ENCODE data around the gene ATOSB.

Gene ATOSB

DNA sequence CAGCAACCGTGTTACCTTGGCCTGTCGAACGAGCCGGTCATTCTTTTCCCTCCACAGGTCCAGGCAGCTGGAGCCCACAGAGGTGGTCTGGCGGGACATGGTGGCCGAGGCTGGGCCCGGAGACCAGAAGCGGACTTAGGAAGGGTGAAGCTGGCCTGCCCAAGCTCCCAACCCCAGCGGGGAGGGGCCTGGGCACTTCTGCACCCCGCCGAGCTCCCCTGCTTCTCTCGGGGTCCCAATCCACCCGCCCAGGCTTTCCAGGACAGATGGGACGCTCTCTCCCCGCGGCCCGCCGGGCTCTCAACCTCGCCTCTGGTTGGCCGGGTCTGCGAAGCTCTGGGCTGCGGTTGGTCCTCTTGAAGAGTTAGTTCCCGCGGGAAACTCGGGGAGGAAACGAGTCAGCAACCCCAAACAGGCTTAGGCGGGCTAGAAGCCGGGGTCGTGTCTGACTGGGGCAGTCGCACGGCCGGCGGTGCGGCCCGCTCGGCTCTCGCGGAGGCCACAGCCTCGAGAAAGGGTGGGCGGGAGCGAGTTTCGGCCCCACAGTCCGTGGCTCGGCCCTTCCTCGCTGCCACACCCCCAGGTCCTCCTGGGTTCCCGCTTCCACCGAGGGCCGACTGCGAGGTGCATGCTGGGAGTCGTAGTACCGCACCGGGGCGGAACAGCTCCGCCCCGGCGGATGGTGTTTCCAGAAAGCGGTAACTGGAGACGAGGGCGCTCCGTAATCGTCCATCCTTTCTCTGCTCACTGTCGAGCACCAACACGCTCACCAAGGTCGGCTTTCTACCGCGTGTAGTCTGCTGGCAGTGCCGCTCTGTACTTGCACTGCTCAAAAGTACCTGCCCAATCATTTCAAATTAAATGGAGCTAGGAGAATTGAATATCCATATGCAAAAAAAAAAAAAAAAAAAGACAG, 36.0 kb downstream of the ATOSB start, which contains the start of gene FANCG:
FANCG (minus strand) TSS at position 517 of the 916 bp plus-strand sequence; CDS start at position 99, 418 bp downstream.
- DNase-seq (ENCODE audit: low spot score), result peak; percentile 79

DNA sequence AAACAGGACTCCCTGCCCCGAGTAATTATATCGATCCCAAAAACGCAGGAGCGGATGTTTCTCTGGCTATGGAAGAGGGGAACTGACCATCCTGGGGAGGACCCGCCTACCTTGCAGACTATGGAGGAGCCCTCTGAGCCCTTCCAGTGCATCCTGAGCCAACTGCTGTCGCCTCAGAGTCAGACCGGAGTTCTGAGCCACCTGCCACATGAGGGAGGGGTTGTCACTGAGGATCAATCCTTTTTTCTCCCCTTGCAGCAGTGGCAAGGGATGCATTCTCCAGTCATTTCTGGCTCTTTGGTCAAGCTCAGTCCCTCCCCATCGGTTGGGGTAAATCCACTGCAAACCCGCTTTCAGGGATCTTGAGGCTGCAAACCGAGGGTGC, 36.6 kb downstream of the ATOSB start:
- DNase-seq (ENCODE audit: low spot score), result no peak

DNA sequence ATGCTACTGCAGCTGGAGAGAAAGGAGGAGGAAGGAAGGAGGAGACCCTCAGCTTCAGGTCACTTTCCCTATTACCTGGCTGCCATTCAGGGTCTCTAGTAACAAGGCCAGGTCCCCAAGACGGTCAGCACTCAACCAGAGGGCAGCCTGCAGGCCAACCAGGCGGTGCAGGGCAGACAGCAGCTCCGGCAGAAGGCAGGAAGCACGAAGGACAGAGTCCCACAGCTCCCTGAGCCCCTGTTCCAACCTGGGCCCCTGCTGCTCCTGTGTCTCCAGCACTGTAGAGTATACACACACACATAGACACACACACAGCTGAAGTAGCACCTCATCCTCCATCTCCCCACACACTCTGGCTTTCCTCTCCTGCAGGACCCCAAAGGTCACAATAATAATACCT, 37.6 kb downstream of the ATOSB start:
- DNase-seq (ENCODE audit: low spot score), result no peak

DNA sequence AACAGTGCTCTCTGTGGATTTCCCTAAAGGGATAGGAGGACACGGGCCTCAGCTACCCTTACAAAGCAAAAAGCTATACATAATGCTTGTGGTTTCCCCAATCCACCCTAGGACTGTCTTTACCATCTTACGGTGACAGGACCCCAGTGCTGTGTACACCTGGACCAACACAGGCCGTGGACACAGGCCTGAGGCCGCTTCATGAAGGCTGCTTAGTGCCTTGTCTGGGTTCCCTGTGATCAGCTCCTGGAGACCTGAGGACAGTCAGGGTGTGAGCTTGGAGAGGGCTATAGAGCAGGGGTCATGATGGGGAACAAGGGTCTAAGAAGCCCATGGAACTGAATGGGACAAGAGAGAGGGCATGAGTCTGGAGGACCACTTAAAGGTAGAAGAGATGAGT, 38.8 kb downstream of the ATOSB start:
- DNase-seq (ENCODE audit: low spot score), result no peak

DNA sequence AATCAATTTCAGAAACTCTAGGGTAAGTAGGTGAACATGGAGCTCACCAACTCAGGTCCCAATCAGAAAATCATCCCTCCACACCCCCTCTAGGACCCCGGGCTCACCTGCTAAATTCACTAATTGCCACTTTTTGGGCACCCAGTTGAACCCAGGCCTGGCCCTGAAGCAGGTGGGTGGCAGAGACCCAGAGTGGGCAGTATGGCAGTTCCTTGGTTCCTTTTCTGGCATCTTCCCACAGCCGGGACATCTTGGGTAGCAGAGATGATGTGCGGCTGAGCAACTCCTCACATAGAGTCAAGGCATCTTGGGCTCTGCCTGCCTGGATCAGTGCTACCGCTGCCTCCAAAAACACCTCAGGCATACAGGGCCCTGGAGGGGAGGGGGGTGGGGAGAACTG, 40.3 kb downstream of the ATOSB start:
- DNase-seq (ENCODE audit: low spot score), result no peak

DNA sequence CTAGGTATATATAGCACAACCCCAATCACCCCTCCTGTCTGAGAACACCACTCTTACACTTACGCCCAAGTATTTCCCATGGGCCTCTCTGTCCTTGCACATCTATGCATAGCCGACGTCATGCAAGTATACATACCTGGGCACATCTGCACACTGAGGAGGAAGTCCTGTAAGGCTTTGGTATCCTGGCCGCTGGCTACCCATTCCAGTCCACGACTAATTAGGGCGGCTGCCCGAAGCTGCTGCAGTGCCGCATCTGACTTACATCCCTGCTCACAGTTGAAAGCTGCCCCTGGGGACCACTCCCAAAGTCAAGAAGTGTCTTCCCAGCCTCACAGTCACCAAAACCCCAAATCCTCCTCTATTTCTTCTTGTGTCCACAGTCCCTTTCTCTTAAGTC, 40.9 kb downstream of the ATOSB start:
- DNase-seq (ENCODE audit: low spot score), result no peak

DNA sequence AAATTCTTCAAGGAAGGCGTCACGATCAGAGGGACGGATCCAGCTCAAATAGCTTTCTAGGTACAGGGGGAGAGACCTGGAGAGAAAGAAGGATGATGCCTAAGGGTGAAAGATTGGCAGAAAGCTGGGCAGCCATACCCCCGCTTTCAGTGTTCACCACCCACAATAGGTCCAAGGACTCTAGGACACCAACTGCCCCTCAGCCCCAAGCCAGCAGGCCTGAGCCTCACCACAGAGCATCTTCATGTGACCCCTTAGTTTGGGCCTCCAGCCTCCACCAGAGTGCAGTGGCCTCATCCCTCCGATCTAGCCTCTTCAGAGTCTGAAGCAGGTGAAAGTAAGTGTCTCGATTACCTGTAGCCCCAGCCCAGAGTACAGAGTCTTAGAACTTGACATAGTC, 41.5 kb downstream of the ATOSB start:
- no peak for DNase-seq (ENCODE audit: low spot score)

DNA sequence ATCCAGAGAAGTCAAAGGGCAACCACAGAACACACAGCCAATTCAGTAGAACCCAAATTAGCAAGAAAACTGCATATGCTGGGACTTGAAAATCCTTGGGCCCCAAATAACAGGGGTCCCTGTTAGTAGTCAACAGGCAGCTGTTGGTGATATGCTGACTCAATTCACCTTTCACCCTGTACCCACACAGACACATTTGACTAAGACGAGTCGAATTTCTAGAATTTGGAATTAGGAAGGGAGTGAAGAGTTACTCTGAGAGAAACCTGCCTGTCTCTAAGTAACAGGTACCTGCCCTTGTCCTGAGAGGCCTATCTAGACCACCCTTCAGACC, 42.4 kb downstream of the ATOSB start:
- no peak for DNase-seq (ENCODE audit: low spot score)

DNA sequence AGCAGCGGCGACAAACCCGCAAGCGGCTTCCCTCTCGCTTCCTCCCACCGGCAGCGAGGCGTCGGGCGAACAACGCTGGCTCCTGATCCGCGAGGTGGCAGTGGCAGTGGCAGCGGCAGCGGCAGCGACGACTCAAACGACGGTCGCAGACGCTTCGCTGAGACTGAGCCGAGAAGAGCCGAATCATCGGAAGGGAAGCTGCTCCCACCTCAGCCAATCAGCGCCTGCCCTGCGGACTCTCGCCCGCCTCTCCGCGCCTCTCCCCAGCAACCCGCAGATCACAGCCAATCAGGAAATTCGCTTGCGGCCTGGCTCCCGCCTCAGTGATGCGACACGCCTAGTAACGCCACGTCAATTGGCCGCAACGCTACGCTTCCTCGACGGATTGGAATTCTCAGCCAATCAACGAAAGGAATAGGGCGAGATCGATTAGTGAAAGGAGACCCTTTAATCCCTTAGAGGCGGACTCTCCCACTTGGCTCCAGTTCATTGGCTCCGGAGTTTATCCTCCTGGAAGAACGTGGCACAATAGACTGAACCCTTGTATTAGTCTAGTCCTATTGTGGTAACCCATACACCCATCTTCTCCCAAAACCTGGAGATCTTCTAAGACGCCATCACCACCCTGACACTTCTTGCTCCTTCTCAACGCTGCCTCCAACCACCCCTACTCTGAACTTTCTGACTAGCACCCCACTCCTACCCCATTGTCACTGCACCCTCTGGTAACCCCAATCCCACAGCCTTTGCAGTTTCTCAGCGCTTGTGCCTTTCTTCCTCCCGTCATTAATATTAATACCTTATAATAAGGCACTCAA, 43.0 kb downstream of the ATOSB start, which contains the start of gene VCP:
VCP (minus strand) TSS at position 165 of the 818 bp plus-strand sequence. CDS start 272 bp downstream, outside the sequence.
- DNase-seq (ENCODE audit: low spot score), result peak; percentile 99

DNA sequence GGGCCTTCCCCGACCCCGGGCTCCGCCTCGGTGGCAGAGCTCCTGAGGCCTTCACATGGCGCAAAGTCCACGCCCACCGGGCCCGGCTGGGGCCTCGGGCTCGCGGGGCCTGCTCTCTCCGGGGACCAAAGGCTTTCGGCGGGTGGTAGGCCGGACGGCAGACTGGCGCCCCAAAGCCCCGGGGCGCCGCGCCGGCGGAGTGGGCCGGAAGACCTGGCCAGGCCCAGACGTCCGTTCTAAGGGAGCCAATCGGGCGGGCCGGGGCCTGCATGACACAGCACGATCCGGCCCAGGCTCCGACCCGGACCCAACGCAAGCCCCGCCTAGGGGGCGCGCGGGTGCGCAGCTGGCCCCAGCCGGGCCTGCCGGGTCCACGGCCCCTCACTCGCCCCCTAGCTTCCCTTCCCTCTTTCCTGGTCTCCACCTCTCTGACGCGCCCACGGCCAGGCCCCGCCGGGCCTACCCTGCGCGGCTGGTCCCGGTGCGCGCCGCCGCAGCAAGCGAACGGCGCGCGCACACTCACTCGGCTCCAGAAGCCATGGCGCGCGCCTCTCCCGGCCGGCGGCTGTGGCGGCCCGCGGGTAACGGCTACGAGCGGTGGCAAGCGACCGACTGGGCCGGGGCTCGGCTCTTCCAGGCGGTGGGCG, 43.7 kb downstream of the ATOSB start:
- DNase-seq (ENCODE audit: low spot score), result peak; percentile 61

DNA sequence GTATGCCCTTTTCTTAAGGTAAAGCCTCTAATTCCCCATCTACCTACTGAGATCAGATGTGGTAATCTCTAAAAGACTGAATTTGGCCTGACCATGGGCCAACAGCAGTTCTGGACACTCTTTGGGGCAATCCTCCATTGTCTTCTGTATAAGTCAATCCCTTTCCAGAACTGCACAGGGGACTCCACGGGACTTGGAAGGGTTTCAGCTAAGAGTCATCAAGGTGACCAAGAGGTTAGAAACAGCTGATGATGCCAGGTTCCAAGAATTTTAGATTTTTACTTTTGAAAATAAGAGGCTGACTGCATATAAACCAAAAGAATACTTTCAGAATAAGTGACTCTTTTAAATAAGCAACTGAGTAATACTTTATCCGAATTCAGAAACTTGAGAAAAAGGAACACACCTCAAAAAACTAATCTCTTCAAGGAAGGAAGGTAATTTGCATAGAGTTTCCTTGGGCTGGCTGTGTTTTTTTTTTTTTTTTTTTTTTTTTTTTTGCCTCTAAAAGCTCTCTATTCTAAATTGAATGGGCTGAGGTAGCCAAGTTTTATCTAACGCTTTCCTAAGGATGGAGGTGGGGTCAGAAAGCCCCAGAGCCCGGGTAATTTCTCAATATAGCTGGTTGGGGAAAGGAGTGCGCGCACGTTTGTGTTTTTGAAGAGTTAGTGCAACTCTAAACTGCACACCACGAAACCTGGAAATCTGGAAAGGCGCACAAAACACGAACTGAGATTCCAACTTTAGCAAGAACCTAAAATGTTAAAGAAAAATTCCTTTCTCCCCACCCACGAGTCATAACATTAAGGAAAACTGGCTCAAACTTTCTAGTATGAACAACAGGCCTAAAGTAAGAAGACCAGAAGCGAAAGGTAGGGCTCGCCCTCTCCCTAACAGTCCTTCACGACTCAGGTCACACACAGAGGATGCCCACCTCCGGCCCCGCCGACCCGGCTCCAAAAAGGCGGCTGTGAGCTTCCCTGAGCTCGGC, 44.5 kb downstream of the ATOSB start:
- DNase-seq (ENCODE audit: low spot score), result no peak

DNA sequence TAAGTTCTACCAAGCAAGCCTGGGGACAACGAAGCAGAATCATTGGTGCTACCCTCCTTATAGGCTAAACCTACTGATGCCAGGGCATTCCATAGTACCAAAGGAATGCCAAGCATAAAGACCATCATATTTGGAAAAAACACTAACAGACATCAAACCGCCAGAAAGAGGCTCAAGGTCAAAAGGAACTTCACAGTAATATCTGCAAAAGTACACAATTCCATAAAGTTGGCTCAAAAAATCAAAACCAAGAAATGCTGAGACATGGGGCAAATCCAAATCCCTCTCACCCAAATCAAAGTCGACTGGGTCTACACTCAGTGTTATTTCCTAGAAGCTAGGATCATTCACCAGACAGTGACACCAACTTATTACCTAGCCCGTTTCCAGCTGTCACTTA, 46.6 kb downstream of the ATOSB start:
- no peak for DNase-seq (ENCODE audit: low spot score)

DNA sequence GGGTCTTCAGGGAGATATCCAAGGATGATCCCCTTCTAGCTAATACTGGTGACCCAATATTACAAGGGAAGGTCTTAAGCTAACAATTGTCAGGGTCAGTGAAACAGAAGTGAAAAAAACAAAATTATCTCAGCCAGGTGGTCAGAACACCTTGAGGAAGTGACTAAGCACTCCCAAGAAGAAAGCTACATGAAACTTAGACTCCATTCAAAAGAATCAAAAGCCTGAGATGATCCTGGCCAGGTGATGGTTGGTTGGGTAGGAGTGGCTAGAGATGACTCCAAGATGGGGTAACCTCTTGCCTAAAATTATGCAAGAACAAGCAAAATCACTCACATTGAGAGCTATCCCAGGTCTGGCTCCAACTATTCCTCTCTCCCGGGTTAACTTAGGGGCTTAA, 48.6 kb downstream of the ATOSB start:
- no peak for DNase-seq (ENCODE audit: low spot score)

DNA sequence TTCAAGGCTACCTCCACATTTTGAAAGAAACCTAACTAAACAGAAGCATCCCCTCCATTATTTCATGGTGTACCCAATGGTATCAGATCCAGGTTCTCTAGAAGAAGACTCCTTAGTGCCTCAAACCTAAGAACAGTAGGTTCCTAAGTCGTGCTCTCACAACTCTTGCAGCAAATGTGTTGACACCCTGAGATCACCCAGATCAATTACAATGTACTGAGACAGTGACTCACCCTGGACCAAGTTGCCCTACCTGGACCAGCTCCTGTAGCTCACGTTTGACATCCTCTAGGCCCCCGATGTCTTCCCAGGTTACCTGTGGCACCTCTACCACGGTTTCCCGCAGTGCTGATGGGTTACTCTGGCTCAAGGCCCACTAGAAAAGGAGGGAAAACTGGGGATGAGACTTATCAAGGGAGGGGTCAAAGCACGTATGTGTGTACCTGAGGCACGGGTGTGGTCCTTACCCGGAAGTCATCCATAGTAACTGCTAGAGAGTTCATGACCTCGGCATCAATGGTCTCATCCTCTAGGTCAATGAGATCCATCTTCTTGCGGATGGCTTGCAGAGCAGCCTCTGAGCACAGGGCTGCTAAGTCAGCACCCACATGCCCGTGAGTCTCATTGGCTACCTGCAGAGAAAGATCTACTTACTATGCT, 55.0 kb downstream of the ATOSB start:
- DNase-seq (ENCODE audit: low spot score), result no peak

DNA sequence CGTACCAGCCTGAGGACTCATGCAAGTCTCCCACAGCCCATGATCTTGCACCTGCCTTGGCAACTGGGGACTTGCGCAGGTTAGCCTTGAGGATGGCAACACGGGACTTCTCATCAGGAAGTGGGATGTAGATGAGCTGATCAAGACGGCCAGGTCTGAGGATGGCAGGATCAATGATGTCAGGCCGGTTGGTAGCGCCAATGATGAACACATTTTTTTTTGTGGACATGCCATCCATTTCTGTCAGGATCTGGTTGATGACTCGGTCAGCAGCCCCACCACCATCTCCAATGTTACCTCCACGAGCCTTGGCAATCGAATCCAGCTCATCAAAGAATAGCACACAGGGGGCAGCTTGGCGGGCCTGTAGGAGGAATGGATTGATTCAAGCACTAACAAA, 56.2 kb downstream of the ATOSB start:
- DNase-seq (ENCODE audit: low spot score), result no peak

DNA sequence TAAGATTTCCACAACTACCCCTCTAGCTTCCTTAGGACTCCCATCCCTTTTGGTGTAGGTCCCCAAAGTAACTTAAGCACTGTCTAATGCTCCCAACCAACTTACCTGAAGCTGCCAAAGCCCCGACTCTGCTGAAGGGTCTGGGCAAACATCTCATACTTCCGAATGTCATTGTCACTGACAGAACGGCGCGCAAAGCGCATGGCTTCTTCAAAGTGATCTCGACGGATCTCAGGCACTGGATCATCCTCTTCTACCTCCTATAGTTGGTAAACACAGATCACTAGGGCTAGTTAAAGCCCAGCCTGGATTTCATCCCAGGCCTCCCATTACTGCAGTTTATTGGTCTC, 58.4 kb downstream of the ATOSB start:
- no peak for DNase-seq (ENCODE audit: low spot score)

DNA sequence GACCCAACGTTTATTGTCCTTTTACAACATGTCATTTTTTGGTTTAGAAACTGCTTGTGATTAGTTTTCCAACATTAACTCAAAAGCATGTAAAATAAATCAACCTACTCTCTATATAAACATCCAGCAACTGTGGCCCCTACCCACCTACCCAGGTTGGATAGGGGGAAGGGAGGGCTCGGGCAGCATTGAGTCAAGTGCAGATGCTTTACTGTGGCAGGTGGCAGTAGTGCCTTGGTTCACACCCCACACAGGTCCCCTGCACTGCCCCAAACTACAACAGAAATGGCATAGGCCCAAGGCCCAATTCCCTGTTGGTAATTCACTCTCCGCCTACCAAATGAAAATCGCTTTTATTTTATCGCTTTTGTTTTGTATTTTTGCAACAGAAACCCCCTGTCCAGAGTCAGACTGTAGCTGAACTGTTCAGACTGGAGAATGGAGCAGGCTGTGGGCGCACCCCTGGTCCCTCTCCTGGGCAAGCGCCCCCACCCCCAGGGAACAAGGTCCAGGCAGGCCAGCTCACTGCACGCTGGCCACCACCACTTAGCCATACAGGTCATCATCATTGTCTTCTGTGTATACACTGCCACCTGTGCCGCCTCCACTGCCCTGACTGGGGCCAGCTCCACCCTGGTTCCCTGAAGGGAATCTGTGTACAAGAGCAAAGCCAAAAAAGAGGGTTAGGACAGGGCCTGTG, 58.9 kb downstream of the ATOSB start:
- DNase-seq (ENCODE audit: low spot score), result no peak

DNA sequence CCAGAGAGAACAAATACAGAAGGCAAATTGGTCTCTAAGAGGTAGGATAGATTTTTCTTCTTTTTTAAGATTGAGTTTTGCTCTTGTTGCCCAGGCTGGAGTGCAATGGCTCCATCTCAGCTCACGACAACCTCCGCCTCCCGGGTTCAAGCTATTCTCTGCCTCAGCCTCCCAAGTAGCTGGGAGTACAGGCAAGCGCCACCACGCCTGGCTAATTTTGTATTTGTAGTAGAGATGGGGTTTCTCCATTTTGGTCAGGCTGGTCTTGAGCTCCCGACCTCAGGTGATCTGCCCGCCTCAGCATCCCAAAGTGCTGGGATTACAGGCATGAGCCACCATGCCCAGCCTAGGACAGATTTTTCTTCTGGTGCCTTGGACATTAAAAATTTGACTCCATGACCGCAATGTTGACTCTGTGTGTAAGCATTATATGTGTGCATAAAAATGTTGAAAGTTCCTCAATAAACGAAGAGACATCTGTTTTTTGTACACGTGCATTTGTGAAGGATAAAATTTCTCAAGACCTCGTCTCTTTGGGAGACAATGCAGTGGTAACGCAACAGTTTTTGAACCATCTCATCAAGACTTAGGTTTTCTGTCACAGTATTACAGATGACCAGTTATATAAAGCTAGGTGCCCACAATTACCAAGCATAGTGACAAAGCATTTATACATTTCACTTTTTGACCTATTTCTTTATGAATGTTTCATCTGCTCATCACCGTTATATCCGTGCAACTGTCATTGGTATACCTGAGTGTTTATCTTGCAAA, 60.6 kb downstream of the ATOSB start:
- DNase-seq (ENCODE audit: low spot score), result no peak

DNA sequence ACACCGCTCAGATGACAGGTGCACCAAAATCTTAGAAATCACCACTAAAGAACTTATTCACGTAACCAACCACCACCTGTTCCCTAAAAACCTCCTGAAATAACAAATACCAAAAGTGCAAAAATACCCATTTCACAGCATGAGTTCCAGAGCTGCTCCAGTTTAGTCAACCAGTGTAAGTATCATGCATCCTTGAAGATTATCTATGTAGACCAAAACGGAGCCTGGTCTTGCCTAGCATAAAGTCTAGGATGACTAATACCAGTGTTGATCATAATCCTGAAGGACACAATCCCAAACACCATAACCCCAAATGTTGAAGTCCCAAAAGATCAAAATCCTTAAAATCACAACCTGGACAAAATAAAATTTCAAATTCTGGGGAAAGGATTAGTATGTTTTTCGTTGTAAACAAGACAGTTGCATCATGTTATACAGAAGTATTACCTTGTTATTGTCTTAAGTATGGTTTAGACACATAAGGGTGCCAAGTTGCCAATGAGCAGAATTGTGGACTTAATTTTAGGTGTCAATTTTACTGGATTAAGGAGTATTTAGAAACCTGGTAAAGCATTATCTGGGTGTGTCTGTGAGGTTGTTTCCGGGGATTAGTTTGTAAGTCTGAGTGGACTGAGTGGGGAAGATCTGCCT, 61.4 kb downstream of the ATOSB start:
- no peak for DNase-seq (ENCODE audit: low spot score)
